CD14-positive monocyte (primary cell): ENCODE results near the gene CMTM2. TPM values are rescaled to one million over a fixed set of nuclear protein-coding genes. Genes with fewer than 3 reads are reported as not detected.

ENCODE experiments used
- DNase-seq, 3 donors: peaks; one replicate each; pipeline ENCODE4 v3.0.0-alpha.2; 2011 to 2022
- H2AFZ ChIP-seq: 2 replicates; pipeline ENCODE4 v1.6.0; 2012; ENCODE audit warnings: mild to moderate bottlenecking, low read depth, low read length, inconsistent platforms; ENCODE audit not compliant: insufficient read depth, poor library complexity, severe bottlenecking
- H3K27ac ChIP-seq, 2 donors: 1 replicate in 1 of 2; 2 replicates in 1 of 2; pipeline ENCODE4 v1.5.1; 2012 to 2013; ENCODE audit warnings: low read length in 2 of 2, control low read depth in 1 of 2, inconsistent platforms in 1 of 2, low read depth in 1 of 2, mild to moderate bottlenecking in 1 of 2
- H3K27me3 ChIP-seq, 2 donors: one replicate each; pipeline versions ENCODE4 v1.6.0 to v1.6.1; 2011 to 2013; ENCODE audit warnings: low read length in 2 of 2; ENCODE audit not compliant: control insufficient read depth in 2 of 2, insufficient read depth in 2 of 2
- H3K36me3 ChIP-seq, 2 donors: replicated peaks in 1 of 2; 1 replicate in 1 of 2; 2 replicates in 1 of 2; pipeline versions ENCODE4 v1.5.1 to v1.6.1; 2012 to 2013; ENCODE audit warnings: low read length in 2 of 2, control low read depth in 1 of 2, inconsistent platforms in 1 of 2, mild to moderate bottlenecking in 1 of 2; ENCODE audit not compliant: insufficient read depth in 2 of 2, control insufficient read depth in 1 of 2
- H3K4me1 ChIP-seq, 2 donors: 1 replicate in 1 of 2; 2 replicates in 1 of 2; pipeline versions ENCODE4 v1.5.1 to v1.6.1; 2012 to 2013; ENCODE audit warnings: low read length in 2 of 2, control low read depth in 1 of 2, inconsistent platforms in 1 of 2, mild to moderate bottlenecking in 1 of 2, moderate library complexity in 1 of 2; ENCODE audit not compliant: insufficient read depth in 2 of 2, control insufficient read depth in 1 of 2
- H3K4me2 ChIP-seq: replicated peaks from 2 replicates; pipeline ENCODE3; 2012; ENCODE audit warnings: low read length, moderate library complexity, mild to moderate bottlenecking; ENCODE audit not compliant: poor library complexity, severe bottlenecking; ENCODE audit errors: extremely low read depth
- H3K4me3 ChIP-seq, 3 experiments: fragments of 200-600 bp in 1 of 3; sonication (generic) in 1 of 3; replicated peaks in 1 of 3; 1 replicate in 2 of 3; 2 replicates in 1 of 3; pipeline ENCODE4 v1.5.1; 2011 to 2013; ENCODE audit warnings: low read length in 3 of 3, mild to moderate bottlenecking in 3 of 3, control low read depth in 2 of 3, low read depth in 2 of 3, inconsistent platforms in 1 of 3, moderate library complexity in 1 of 3
- H3K79me2 ChIP-seq: 2 replicates; pipeline ENCODE4 v1.6.0; 2012; ENCODE audit warnings: mild to moderate bottlenecking, control low read depth, inconsistent platforms, low read length, moderate library complexity; ENCODE audit not compliant: insufficient read depth
- H3K9ac ChIP-seq: 2 replicates; pipeline ENCODE4 v1.6.0; 2017; ENCODE audit warnings: low read length, mild to moderate bottlenecking; ENCODE audit not compliant: insufficient read depth, poor library complexity, severe bottlenecking
- H3K9me3 ChIP-seq, 2 donors: replicated peaks in 1 of 2; 1 replicate in 1 of 2; 2 replicates in 1 of 2; pipeline versions ENCODE4 v1.5.1 to v1.6.1; 2012 to 2013; ENCODE audit warnings: low read length in 2 of 2, control low read depth in 1 of 2; ENCODE audit not compliant: control insufficient read depth in 1 of 2, insufficient read depth in 1 of 2
- H4K20me1 ChIP-seq: 2 replicates; pipeline ENCODE4 v1.6.0; 2012; ENCODE audit warnings: mild to moderate bottlenecking, low read length, control low read depth, moderate library complexity; ENCODE audit not compliant: insufficient read depth
- H3K27ac Mint-ChIP-seq, 7 donors: one replicate each; pipeline ENCODE4 v1.8.0; 2020; ENCODE audit warnings: mild to moderate bottlenecking in 7 of 7, mixed read lengths in 7 of 7, moderate library complexity in 6 of 7, inconsistent platforms in 2 of 7
- H3K27me3 Mint-ChIP-seq, 3 donors: one replicate each; pipeline ENCODE4 v1.8.0; 2021 to 2022; ENCODE audit warnings: low read depth in 3 of 3, mild to moderate bottlenecking in 3 of 3, mixed read lengths in 3 of 3, moderate library complexity in 3 of 3, inconsistent platforms in 1 of 3
- H3K36me3 Mint-ChIP-seq, 2 donors: one replicate each; pipeline ENCODE4 v1.8.0; 2020; ENCODE audit warnings: mixed read lengths in 2 of 2, inconsistent platforms in 1 of 2, mild to moderate bottlenecking in 1 of 2
- H3K4me1 Mint-ChIP-seq: one replicate; pipeline ENCODE4 v1.8.0; 2020; ENCODE audit warnings: mild to moderate bottlenecking, mixed read lengths
- H3K4me3 Mint-ChIP-seq, 2 donors: one replicate each; pipeline ENCODE4 v1.8.0; 2020; ENCODE audit warnings: mild to moderate bottlenecking in 2 of 2, mixed read lengths in 2 of 2, moderate library complexity in 1 of 2
- H3K9me3 Mint-ChIP-seq, 7 donors: one replicate each; pipeline ENCODE4 v1.8.0; 2020 to 2022; ENCODE audit warnings: mixed read lengths in 7 of 7, mild to moderate bottlenecking in 6 of 7, moderate library complexity in 6 of 7, inconsistent platforms in 2 of 7
- WGBS: methylation state at CpG from one replicate; pipeline ENCODE4 v1.1.5; 2013; ENCODE audit warnings: missing lambda C conversion rate; ENCODE audit not compliant: insufficient coverage; 5-methylcytosine and 5-hydroxymethylcytosine counted together
- intact Hi-C, 2 donors: fragments of 100-400 bp; cut with micrococcal nuclease; formaldehyde crosslinking; loops; one replicate each; pipeline versions ENCODE4 v1.15.0 to v1.15.1; 2023
- polyA plus RNA-seq, 3 donors: library from polyadenylated mRNA; depleted of rRNA in 1 of 3; unstranded in 2 of 3; stranded (reverse) in 1 of 3; fragments of 300-500 nt in 2 of 3; fragments of >200 nt in 1 of 3; fragmentation: Illumina TruSeq in 2 of 3; gene quantifications; 1 replicate in 2 of 3; 2 replicates in 1 of 3; pipeline ENCODE4 v1.2.3, GENCODE V29; 2012 to 2021
- TF ChIP-seq, protein P1 (sequence below): fragments of 200-600 bp; IDR thresholded peaks from one replicate; pipeline ENCODE4 v1.8.0; 2022; ENCODE audit warnings: antibody characterized with exemption, mild to moderate bottlenecking

The CMTM2 gene
- polyA plus RNA-seq, 3 donors = 11.0 to 41.6 (median 39.1) TPM

DNA sequence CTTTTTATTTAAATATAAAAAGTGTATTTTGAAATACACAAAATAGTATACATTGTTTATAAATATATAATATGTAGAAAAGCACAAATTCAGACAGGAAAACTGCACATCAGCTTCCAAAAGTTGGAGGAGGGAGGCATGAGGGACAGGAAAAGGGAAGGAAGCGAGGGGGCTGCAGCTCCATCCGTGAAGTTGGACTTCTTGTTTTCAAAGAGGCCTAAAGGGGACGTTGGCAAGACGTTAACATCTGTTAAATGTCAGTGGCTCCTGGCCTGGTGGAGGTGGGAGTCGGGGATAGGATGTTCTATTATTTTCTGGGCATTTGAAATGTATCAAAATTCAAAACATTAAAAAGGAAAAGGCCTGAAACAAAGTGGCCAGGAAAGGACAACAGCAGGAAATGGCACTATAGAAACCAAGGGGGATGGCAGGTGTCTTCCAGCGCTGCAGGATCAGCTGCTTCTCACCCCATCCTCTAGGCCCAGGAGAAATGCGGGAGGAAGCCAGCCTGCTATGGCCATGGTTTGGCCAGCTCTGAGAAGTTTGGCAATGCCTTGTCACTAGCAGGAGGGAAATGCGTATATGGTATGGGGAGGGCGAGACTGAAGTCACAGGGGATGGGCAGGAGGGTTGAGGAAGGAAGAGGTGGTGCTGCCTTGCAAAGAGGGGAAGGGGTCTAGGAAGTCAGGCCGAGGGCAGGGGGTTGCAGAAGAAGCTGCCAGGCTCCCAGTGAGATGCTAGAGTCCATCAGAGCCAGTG lies 6.4 kb downstream of the CMTM2 start:
- Histone ChIP-seq H3K9ac (peak overlapping the region; percentile 35), H3K79me2 (no peaks in the 10 kb centered on the region), H3K9me3 (no peaks in the 10 kb centered on the region), H4K20me1 (no peaks in the 10 kb centered on the region), H3K4me1 (peaks cover 64 to 70% of the 10 kb centered on the region in 2 donors), H3K27me3 (no peaks in the 10 kb centered on the region), H3K27ac (peak overlapping the region; percentile 73 to 85), H2AFZ (peak overlapping the region; percentile 42), H3K36me3 (no peaks in the 10 kb centered on the region), H3K4me3 (peak overlapping the region in 1 of 3 experiments; percentile 61), H3K4me2 (peak overlapping the region; percentile 72)
- Mint-ChIP-seq H3K36me3 (peaks cover 8% of the 10 kb centered on the region in 2 donors), H3K27me3 (peaks cover 3 to 6% (median 3%) of the 10 kb centered on the region in 3 donors), H3K4me1 (peaks cover 75% of the 10 kb centered on the region), H3K4me3 (peak overlapping the region; percentile 31 to 84), H3K27ac (peak overlapping the region; percentile 86 to 96 (median 92)), H3K9me3 (no peaks in the 10 kb centered on the region)
- TF ChIP-seq, protein P1, sequence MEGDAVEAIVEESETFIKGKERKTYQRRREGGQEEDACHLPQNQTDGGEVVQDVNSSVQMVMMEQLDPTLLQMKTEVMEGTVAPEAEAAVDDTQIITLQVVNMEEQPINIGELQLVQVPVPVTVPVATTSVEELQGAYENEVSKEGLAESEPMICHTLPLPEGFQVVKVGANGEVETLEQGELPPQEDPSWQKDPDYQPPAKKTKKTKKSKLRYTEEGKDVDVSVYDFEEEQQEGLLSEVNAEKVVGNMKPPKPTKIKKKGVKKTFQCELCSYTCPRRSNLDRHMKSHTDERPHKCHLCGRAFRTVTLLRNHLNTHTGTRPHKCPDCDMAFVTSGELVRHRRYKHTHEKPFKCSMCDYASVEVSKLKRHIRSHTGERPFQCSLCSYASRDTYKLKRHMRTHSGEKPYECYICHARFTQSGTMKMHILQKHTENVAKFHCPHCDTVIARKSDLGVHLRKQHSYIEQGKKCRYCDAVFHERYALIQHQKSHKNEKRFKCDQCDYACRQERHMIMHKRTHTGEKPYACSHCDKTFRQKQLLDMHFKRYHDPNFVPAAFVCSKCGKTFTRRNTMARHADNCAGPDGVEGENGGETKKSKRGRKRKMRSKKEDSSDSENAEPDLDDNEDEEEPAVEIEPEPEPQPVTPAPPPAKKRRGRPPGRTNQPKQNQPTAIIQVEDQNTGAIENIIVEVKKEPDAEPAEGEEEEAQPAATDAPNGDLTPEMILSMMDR = no peak
- WGBS = 0% methylated on average over 7 of the region's 10 CpGs
- intact Hi-C loops = loop anchor here (2.0 to 5.0 kb wide), 5 partner anchors 33 to 178 kb away; partner anchors contain the start of genes CKLF (in 1 of the 2) and TK2 (in 1 of the 2)
- DNase-seq = peak; percentile 58 to 65 (median 60)

GRCh38 chr16:66587881-66588600 lies 8.8 kb downstream of the CMTM2 start:
- Histone ChIP-seq H4K20me1 (no peaks in the 10 kb centered on the region), H2AFZ (peak overlapping the region; percentile 69), H3K4me1 (peaks cover 72 to 73% of the 10 kb centered on the region in 2 donors), H3K27ac (peak overlapping the region in 1 of 2 donors; percentile 52), H3K9me3 (no peaks in the 10 kb centered on the region), H3K4me3 (peak overlapping the region in 1 of 3 experiments; percentile 61), H3K9ac (peak overlapping the region; percentile 22), H3K4me2 (peak overlapping the region; percentile 72), H3K36me3 (no peaks in the 10 kb centered on the region), H3K79me2 (no peaks in the 10 kb centered on the region), H3K27me3 (no peaks in the 10 kb centered on the region)
- Mint-ChIP-seq H3K27me3 (peaks cover 0 to 5% (median 2%) of the 10 kb centered on the region in 3 donors), H3K4me3 (peak overlapping the region; percentile 68 to 88), H3K36me3 (peaks cover 2 to 8% of the 10 kb centered on the region in 2 donors), H3K4me1 (peaks cover 74% of the 10 kb centered on the region), H3K9me3 (peaks cover 0 to 2% (median 0%) of the 10 kb centered on the region in 7 donors), H3K27ac (peak overlapping the region; percentile 40 to 96 (median 68))
- 36% methylated on average over 4 of the region's 7 CpGs for WGBS
- TF ChIP-seq, protein P1 = no peak
- no peak for DNase-seq
- intact Hi-C loops = loop anchor here (2.0 to 5.0 kb wide), 6 partner anchors 36 to 181 kb away; partner anchors contain the start of genes CKLF (in 1 of the 2) and TK2 (in 1 of the 2)
